HCT116 (cell line): ENCODE results near the gene CLSTN3. TPM values are rescaled to one million over a fixed set of nuclear protein-coding genes. Genes with fewer than 3 reads are reported as not detected.

ENCODE experiments used
- ATAC-seq: fragments of 200-7000 bp; cut with Tn5 transposase; 2 replicates; pipeline ENCODE4 v1.9.1; 2020; ENCODE audit warnings: mild to moderate bottlenecking, moderate library complexity
- BruUV-seq: library from RNA; stranded (reverse); fragments of 400-500 nt; replicated peaks from 2 replicates; lab custom pipeline; 2021; lab: Mats Ljungman, UMichigan
- CTCF ChIA-PET: fragments of 300-600 bp; sonication (Branson Sonifier 250); formaldehyde crosslinking; loops from one replicate; lab custom pipeline; 2021; ENCODE audit warnings: antibody characterized with exemption; lab: Charles Lee
- POLR2A ChIA-PET: fragments of 300-600, 350-600 bp; sonication (Branson Sonifier 250); formaldehyde crosslinking; loops from one replicate; lab custom pipeline; 2021; ENCODE audit warnings: antibody characterized with exemption; lab: Charles Lee
- RAD21 ChIA-PET, 2 experiments: fragments of 300-600 bp; sonication (Branson Sonifier 250); formaldehyde crosslinking; loops; one replicate each; lab custom pipeline; 2023; ENCODE audit warnings: low total read pairs in 2 of 2; ENCODE audit not compliant: uncharacterized antibody in 2 of 2, unreplicated experiment in 2 of 2, low non-redundant PET in 1 of 2; lab: Charles Lee
- DNase-seq: peaks from one replicate; pipeline ENCODE4 v3.0.0-alpha.2; 2010; ENCODE audit warnings: low read depth, low spot score
- H2AFZ ChIP-seq: fragments of 200-600 bp; shearing (Covaris generic), sonication (generic); 2 replicates; pipeline ENCODE4 v1.6.1; 2017; ENCODE audit warnings: low read depth, mixed run types, mixed read lengths, antibody characterized with exemption, low read length; ENCODE audit not compliant: poor library complexity, severe bottlenecking
- H3K27ac ChIP-seq: 2 replicates; pipeline ENCODE4 v1.5.1; 2012; ENCODE audit warnings: low read depth, low read length
- H3K27me3 ChIP-seq: fragments of 200-600 bp; sonication (generic); 2 replicates; pipeline ENCODE4 v1.6.1; 2016; ENCODE audit warnings: mixed run types, low read length, mixed read lengths; ENCODE audit not compliant: insufficient read depth
- H3K36me3 ChIP-seq, 2 experiments: fragments of 200-500 bp in 1 of 2; fragments of 200-600 bp in 1 of 2; sonication (Bioruptor generic) in 1 of 2; sonication (generic) in 1 of 2; 2 replicates each; pipeline versions ENCODE4 v1.5.1 to v1.6.1; 2014 to 2016; ENCODE audit warnings: low read length in 2 of 2, inconsistent platforms in 1 of 2, mixed read lengths in 1 of 2, mixed run types in 1 of 2; ENCODE audit not compliant: insufficient read depth in 2 of 2, control insufficient read depth in 1 of 2
- H3K4me1 ChIP-seq, 2 experiments: fragments of 200-600 bp in 1 of 2; sonication (generic) in 1 of 2; 2 replicates each; pipeline versions ENCODE4 v1.5.1 to v1.6.1; 2012 to 2017; ENCODE audit warnings: low read length in 2 of 2, inconsistent platforms in 1 of 2, mild to moderate bottlenecking in 1 of 2, mixed read lengths in 1 of 2, mixed run types in 1 of 2, moderate library complexity in 1 of 2; ENCODE audit not compliant: insufficient read depth in 2 of 2, control insufficient read depth in 1 of 2
- H3K4me2 ChIP-seq: fragments of 200-600 bp; sonication (generic); 2 replicates; pipeline ENCODE4 v1.6.1; 2017; ENCODE audit warnings: mixed run types, low read length, mixed read lengths
- H3K4me3 ChIP-seq, 2 experiments: fragments of 200-600 bp in 1 of 2; sonication (generic) in 1 of 2; replicated peaks in 1 of 2; 2 replicates each; pipeline ENCODE4 v1.5.1; 2011 to 2016; ENCODE audit warnings: low read length in 2 of 2, control low read depth in 1 of 2, low read depth in 1 of 2, mild to moderate bottlenecking in 1 of 2, mixed read lengths in 1 of 2, mixed run types in 1 of 2
- H3K79me2 ChIP-seq: fragments of 200-600 bp; sonication (generic); 2 replicates; pipeline ENCODE4 v1.6.1; 2017; ENCODE audit warnings: mild to moderate bottlenecking, mixed run types, low read length, moderate library complexity, mixed read lengths; ENCODE audit not compliant: insufficient read depth
- H3K9ac ChIP-seq: fragments of 200-600 bp; sonication (generic); 2 replicates; pipeline ENCODE4 v1.6.1; 2016; ENCODE audit warnings: low read length, mixed read lengths
- H3K9me2 ChIP-seq: fragments of 200-600 bp; sonication (generic), shearing (Covaris generic); 2 replicates; pipeline ENCODE4 v1.6.1; 2017; ENCODE audit warnings: mixed run types, mild to moderate bottlenecking, moderate library complexity; ENCODE audit not compliant: insufficient read depth
- H3K9me3 ChIP-seq, 2 experiments: fragments of 200-500 bp in 1 of 2; fragments of 200-600 bp in 1 of 2; sonication (Bioruptor generic) in 1 of 2; sonication (generic) in 1 of 2; 2 replicates each; pipeline ENCODE4 v1.6.1; 2014 to 2017; ENCODE audit warnings: low read length in 2 of 2, mixed read lengths in 2 of 2, inconsistent platforms in 1 of 2, low read depth in 1 of 2, mild to moderate bottlenecking in 1 of 2, mixed run types in 1 of 2, moderate library complexity in 1 of 2; ENCODE audit not compliant: control insufficient read depth in 1 of 2, insufficient read depth in 1 of 2
- H4K20me1 ChIP-seq: fragments of 200-600 bp; sonication (generic), shearing (Covaris generic); 2 replicates; pipeline ENCODE4 v1.6.1; 2017; ENCODE audit warnings: mixed run types, mild to moderate bottlenecking, moderate library complexity; ENCODE audit not compliant: insufficient read depth
- ATF3 ChIP-seq: IDR thresholded peaks from 2 replicates; pipeline ENCODE4 v1.6.1; 2012
- CEBPB ChIP-seq: IDR thresholded peaks from 2 replicates; pipeline ENCODE4 v1.6.1; 2012; ENCODE audit warnings: low read depth
- CTCF ChIP-seq, 3 experiments: fragments of 200-600 bp in 1 of 3; sonication (generic) in 1 of 3; IDR thresholded peaks in 2 of 3; conservative IDR thresholded peaks in 1 of 3; 2 replicates each; pipeline ENCODE4 v1.5.1; 2012 to 2017; ENCODE audit warnings: low read depth in 2 of 3, low read length in 2 of 3, antibody characterized with exemption in 1 of 3, borderline replicate concordance in 1 of 3, control low read depth in 1 of 3, mild to moderate bottlenecking in 1 of 3, mixed read lengths in 1 of 3, mixed run types in 1 of 3, moderate library complexity in 1 of 3; ENCODE audit not compliant: insufficient read depth in 1 of 3
- EGR1 ChIP-seq: IDR thresholded peaks from 2 replicates; pipeline ENCODE4 v1.6.1; 2012; ENCODE audit warnings: low read depth
- ELF1 ChIP-seq: IDR thresholded peaks from 2 replicates; pipeline ENCODE4 v1.6.1; 2012; ENCODE audit warnings: low read depth, borderline replicate concordance
- FOSL1 ChIP-seq: IDR thresholded peaks from 2 replicates; pipeline ENCODE4 v1.6.1; 2012; ENCODE audit warnings: low read depth
- JUND ChIP-seq: IDR thresholded peaks from 2 replicates; pipeline ENCODE4 v1.6.1; 2012
- MAX ChIP-seq: IDR thresholded peaks from 2 replicates; pipeline ENCODE4 v1.6.1; 2012
- POLR2A ChIP-seq: IDR thresholded peaks from 2 replicates; pipeline ENCODE4 v1.7.0; 2011; ENCODE audit warnings: borderline replicate concordance; ENCODE audit not compliant: insufficient read depth, insufficient read length; ENCODE audit errors: extremely low read depth
- RAD21 ChIP-seq: IDR thresholded peaks from 2 replicates; pipeline ENCODE4 v1.6.1; 2012; ENCODE audit warnings: low read depth, mild to moderate bottlenecking
- SIN3A ChIP-seq: IDR thresholded peaks from 2 replicates; pipeline ENCODE4 v1.6.1; 2012; ENCODE audit warnings: low read depth
- TCF7L2 ChIP-seq: IDR thresholded peaks from 2 replicates; pipeline ENCODE4 v1.7.0; 2011; ENCODE audit warnings: borderline replicate concordance, inconsistent platforms; ENCODE audit not compliant: insufficient read depth, insufficient read length; ENCODE audit errors: extremely low read depth
- YY1 ChIP-seq: IDR thresholded peaks from 2 replicates; pipeline ENCODE4 v1.6.1; 2011; ENCODE audit warnings: low read length, low read depth, moderate library complexity, mild to moderate bottlenecking; ENCODE audit not compliant: insufficient replicate concordance; ENCODE audit errors: extremely low read depth
- ZFX ChIP-seq: fragments of 450-650 bp; IDR thresholded peaks from 2 replicates; pipeline ENCODE4 v1.6.1; 2017
- ZNF274 ChIP-seq: fragments of 200-500 bp; sonication (Bioruptor generic); IDR thresholded peaks from 2 replicates; pipeline ENCODE4 v1.6.1; 2014; ENCODE audit warnings: mild to moderate bottlenecking, low read depth, low read length, inconsistent platforms
- intact Hi-C: fragments of 100-400 bp; cut with micrococcal nuclease; formaldehyde crosslinking; loops from 2 replicates; pipeline ENCODE4 v1.10.0; 2022
- total RNA-seq: library from RNA; stranded (reverse); gene quantifications from one replicate; pipeline ENCODE4 v1.2.1, GENCODE V29; 2021; ENCODE audit not compliant: unreplicated experiment
- TF ChIP-seq, protein P1 (sequence below): IDR thresholded peaks from 2 replicates; pipeline ENCODE4 v1.6.1; 2011; ENCODE audit warnings: mild to moderate bottlenecking, low read length, moderate library complexity; ENCODE audit not compliant: insufficient replicate concordance; ENCODE audit errors: extremely low read depth
- TF ChIP-seq, protein P2 (sequence below): IDR thresholded peaks from 2 replicates; pipeline ENCODE4 v1.6.1; 2012; ENCODE audit warnings: low read depth

Gene CLSTN3
- total RNA-seq, 1 experiment from 2014 or later, result 23.0 TPM

DNA sequence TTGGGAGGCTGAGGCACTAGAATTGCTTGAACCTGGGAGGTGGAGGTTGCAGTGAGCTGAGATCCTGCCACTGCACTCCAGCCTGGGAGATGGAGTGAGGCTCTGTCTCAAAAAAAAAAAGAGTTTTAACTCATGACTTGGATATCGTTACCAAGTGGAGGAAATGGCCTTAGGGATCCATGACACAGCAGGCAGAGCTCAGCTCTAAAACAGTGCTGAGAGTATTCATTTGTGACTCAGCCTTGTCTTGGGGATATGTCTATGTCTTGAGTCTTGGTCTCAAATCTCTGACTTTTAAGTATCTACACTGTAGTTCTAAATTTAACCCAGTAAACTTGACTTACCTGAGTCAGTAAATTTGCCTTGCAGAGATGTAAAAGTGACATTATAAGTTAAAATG, 50.5 kb downstream of the CLSTN3 start:
- DNase-seq, result no peak
- Histone ChIP-seq H3K9me2 (no peaks in the 10 kb centered on the region), H3K9ac (no peak overlapping the region), H3K4me1 (no peaks in the 10 kb centered on the region), H3K27ac (no peak overlapping the region), H3K4me3 (no peak overlapping the region)
- no TSS peak for BruUV-seq
- CTCF ChIA-PET, result no interaction called here
- no peak for TF ChIP-seq FOSL1
- no peak for TF ChIP-seq MAX
- TF ChIP-seq, protein P1, sequence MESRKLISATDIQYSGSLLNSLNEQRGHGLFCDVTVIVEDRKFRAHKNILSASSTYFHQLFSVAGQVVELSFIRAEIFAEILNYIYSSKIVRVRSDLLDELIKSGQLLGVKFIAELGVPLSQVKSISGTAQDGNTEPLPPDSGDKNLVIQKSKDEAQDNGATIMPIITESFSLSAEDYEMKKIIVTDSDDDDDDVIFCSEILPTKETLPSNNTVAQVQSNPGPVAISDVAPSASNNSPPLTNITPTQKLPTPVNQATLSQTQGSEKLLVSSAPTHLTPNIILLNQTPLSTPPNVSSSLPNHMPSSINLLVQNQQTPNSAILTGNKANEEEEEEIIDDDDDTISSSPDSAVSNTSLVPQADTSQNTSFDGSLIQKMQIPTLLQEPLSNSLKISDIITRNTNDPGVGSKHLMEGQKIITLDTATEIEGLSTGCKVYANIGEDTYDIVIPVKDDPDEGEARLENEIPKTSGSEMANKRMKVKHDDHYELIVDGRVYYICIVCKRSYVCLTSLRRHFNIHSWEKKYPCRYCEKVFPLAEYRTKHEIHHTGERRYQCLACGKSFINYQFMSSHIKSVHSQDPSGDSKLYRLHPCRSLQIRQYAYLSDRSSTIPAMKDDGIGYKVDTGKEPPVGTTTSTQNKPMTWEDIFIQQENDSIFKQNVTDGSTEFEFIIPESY, result no peak
- no peak for TF ChIP-seq CTCF (IDR thresholded peaks at IDR 0.05 in 2 of 3, conservative IDR thresholded peaks at IDR 0.05 in 1 of 3; ENCODE audit: borderline replicate concordance in 1 of 3, insufficient read depth in 1 of 3, low read depth in 2 of 3, low read length in 2 of 3)
- no peak for TF ChIP-seq CEBPB
- TF ChIP-seq TCF7L2, result no peak
- TF ChIP-seq POLR2A, result no peak
- no peak for TF ChIP-seq YY1
- no peak for TF ChIP-seq RAD21
- no peak for TF ChIP-seq ZFX
- TF ChIP-seq JUND, result no peak
- TF ChIP-seq ELF1, result no peak
- TF ChIP-seq EGR1, result no peak
- no peak for TF ChIP-seq SIN3A
- TF ChIP-seq, protein P2, sequence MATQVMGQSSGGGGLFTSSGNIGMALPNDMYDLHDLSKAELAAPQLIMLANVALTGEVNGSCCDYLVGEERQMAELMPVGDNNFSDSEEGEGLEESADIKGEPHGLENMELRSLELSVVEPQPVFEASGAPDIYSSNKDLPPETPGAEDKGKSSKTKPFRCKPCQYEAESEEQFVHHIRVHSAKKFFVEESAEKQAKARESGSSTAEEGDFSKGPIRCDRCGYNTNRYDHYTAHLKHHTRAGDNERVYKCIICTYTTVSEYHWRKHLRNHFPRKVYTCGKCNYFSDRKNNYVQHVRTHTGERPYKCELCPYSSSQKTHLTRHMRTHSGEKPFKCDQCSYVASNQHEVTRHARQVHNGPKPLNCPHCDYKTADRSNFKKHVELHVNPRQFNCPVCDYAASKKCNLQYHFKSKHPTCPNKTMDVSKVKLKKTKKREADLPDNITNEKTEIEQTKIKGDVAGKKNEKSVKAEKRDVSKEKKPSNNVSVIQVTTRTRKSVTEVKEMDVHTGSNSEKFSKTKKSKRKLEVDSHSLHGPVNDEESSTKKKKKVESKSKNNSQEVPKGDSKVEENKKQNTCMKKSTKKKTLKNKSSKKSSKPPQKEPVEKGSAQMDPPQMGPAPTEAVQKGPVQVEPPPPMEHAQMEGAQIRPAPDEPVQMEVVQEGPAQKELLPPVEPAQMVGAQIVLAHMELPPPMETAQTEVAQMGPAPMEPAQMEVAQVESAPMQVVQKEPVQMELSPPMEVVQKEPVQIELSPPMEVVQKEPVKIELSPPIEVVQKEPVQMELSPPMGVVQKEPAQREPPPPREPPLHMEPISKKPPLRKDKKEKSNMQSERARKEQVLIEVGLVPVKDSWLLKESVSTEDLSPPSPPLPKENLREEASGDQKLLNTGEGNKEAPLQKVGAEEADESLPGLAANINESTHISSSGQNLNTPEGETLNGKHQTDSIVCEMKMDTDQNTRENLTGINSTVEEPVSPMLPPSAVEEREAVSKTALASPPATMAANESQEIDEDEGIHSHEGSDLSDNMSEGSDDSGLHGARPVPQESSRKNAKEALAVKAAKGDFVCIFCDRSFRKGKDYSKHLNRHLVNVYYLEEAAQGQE, result no peak
- no peak for TF ChIP-seq ATF3
- no peak for TF ChIP-seq ZNF274
- TF ChIP-seq, all 23 proteins: peak for 0
- ATAC-seq, result no peak
- no peaks in the 10 kb centered on the region for H3K79me2 ChIP-seq
- H3K27me3 ChIP-seq, result no peaks in the 10 kb centered on the region
- no peak overlapping the region for H3K4me2 ChIP-seq
- intact Hi-C loops, result no loop called here
- ChIA-PET POLR2A (no interaction called here), RAD21 (no interaction called here)
- H3K9me3 ChIP-seq, result no peaks in the 10 kb centered on the region
- no peaks in the 10 kb centered on the region for H3K36me3 ChIP-seq
- H4K20me1 ChIP-seq, result no peaks in the 10 kb centered on the region
- no peak overlapping the region for H2AFZ ChIP-seq
